GM19025 (cell line): ENCODE results near the gene WFS1.
A peak's percentile ranks its signal among the peaks of the same experiment; 100 is the strongest.

Experiments
- ATAC-seq: cut with Tn5 transposase; IDR thresholded peaks from one replicate; pipeline ENCODE4 v1.9.1; 2021; ENCODE audit warnings: mild to moderate bottlenecking, low read depth, moderate library complexity; ENCODE audit not compliant: unreplicated experiment

Gene WFS1

DNA sequence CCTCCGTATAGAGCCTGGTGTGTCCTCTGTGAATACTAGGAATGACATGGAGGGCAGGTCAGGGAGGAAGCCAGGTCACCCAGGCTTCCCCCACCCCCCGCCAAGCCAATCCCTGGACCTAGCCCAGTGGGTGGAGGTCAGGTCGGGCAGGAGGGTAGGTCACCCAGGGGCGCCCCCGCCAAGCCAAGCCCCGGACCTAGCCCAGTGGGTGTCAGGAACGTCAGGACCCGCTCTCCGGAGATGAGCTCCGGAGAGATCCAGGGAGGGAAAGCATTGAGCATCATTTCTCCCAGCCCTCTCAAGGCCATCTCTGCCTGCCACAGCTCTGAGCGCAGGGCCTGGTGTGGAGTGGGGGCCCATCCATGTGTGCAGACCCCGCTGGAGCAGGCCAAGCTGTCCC, 48.6 kb downstream of the WFS1 start:
- no peak for ATAC-seq

DNA sequence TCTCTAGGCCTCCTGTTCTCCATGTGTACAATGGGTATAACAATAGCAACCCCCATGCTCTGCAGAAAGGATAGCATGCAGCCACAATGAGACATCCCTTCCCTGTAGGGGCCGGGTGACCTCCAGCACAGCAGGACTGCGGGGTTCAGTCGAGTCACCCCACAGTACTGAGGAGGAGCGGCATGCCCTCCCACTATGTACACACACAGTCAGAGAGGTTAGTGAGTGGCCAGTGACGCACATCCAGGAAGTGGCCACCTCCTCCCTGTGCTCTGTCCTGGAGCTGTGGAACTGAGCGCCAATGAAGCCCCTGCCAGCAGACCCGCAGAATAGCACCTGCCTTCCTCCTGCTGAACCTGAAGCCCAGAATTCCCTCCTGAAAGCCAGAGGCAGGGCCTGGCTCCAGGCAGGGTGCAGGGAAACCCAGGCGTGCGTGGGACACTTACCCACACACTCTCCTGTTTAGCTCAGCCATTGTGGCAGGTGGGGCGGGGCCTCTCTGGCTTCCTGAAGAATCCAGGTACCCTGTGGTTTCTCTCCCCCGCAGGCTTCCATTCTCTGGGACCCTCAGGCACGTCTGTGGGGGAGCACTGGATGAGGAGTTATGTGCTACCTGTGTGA, 50.0 kb downstream of the WFS1 start:
- ATAC-seq: no peak

DNA sequence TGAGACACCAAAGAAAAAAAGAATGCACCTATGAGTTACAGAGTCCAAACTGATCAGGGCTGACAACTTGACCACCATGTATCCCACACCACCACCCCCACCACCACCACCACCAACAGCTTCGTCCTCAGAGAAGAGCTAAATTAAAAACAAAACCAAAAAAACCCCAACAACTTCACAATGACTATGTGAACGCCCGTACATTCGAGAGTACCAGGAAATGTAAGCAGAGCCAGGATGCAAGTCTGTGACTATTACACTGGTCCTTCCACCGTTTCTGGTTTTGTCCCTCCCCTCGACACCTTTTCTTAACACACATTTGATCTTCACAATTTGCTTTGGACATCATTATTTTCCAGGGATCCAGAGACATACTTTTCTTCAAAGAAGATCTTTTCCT, 51.0 kb downstream of the WFS1 start:
- no peak for ATAC-seq

DNA sequence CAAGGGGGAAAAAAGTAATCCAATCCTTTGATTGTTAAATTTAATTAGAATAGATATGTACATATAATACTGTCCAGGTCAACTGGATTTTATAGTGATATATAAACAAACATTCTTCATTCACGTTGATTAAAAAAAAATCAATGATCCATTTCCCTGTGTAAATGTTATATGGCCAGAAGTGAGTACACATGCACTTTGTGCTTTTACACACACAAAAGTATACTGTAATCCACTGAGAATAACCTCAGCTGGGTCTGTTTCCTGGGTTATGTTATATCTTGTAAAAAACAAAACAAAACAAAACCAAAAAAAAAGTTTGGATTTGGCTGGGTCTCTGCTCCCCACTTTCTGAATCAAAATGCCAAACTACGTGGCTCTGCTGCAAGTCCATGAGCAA, 51.7 kb downstream of the WFS1 start:
- no peak for ATAC-seq

DNA sequence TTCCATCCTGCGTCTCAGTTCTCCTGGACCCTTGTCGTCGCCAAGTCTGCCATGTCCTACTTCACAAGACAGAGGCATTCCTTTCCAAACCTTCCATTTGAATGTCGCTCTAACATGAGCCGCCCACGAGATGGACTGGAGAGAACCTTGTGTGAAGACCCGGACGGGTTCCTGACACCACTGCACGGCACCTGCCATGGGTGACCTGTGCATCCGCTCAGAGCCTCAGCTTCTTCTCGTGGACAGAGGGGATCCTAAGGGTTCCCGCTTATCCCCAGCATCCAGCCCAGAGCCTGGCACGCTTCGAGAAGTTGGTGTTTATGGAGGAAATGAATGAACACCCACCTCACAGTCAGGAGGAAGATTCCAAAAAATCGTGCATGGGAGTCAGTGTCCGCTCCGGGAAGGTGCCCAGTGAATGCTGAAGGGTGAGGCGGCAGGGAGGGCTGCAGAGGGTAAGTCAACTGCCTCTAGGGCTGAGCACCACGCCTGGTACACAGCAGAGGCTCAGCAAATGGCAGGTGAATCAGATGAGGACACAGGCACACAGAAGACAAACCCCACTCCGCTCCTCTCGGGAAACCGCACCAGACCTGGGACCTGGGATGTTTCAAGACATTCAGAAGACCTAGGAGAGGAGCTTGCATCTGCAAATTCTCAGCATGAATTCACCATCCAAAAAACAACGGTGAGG, 52.6 kb downstream of the WFS1 start:
- no peak for ATAC-seq

DNA sequence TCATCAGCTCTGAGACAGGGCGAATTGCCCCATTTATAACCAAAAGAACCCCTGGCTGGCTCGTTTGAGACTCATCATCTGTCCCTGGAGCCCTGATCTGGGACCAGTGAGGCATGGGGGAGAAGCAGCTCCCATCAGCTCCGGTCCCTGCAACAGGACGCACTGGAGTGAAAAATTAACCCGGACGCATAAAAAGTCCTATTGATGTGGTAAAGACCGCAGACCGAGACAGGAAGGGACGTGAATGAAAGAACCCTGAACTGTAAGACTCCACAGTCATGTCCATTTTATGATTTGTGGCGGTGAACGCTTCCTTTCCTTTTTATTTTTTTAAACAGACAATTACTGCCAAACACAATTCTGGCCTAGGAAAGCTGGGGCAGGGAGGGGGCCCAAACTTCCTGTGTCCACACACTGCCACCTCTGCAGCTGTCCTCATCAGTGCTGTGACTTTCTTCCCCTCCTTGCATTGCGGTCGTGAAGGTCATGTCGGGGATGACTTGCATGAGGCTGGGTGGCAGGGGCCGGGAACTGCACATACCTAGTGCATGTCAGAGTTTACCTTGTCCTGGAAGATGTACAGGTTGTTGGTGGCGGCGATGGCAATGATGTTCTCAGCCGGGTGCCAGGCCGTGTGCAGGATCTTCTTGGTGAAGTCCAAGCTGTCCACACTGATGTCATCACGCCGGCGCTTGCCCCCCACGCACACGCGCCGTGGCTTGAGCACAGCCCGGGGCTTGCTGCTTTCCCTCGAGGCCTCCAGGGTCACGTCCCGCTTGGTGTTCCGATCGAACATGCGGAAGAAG, 53.3 kb downstream of the WFS1 start:
- peak; percentile 62 for ATAC-seq

DNA sequence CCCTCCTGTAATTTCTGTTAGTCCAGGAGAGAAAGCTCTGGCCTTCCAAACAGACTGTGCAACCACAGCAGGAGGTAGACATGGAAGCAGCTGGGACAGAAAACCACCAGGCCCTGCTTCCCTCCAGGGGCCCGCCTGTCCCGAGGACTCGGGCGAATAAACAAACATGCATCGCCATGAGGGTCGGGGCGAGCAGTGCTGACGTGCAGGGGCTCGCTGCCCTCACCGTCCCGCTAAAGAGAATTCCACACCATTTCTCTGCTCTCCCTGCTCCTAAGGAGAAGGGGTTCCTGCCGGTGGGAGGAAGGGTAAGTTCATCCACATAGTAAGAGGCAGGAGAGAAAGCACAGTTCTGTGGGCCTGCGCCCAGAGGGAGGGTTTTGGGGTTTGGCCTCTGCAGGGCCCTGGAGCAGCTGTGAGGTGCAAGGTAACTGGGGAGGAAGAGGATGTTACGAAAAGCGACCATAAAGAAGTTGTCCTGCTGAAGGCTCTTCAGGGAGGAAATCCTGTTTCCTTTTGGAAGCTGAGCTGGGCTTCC, 54.9 kb downstream of the WFS1 start:
- no peak for ATAC-seq

DNA sequence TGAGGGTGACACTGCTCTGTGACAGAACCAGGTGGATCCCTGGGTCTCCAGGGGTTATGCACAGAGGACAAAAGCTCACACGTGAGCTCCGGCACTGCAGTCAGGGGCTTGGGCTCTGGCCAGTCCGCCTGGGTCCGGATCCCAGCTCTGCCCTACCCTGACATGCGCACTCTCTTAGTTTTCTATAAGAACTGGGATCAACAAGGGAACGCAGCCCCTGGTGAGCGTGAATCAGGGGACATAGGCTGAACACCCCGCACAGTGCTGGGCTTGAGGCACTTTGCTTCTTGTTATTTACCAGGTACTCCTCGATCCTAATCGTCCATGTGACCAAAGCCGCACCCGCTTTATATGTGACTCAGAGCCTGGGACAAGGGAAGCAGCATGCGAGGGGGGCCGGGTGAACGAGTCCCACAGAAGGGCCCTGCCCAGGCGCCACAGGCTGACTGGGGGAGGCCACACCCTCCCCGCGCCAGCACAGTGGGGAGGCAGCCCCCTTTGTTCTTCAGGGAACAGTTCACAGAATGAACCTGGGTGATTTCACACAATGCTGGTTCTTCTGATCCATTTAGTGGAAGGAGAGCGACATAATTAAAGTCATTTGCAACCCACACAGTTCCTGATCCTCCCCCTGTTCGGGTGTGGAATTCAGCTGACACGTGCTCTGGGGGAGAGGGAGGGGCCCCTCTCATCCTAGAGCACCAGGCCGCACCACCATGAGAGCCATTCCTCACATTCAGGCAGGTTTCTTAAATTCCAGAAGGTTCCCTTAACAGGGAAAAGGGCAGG, 55.5 kb downstream of the WFS1 start:
- no peak for ATAC-seq

DNA sequence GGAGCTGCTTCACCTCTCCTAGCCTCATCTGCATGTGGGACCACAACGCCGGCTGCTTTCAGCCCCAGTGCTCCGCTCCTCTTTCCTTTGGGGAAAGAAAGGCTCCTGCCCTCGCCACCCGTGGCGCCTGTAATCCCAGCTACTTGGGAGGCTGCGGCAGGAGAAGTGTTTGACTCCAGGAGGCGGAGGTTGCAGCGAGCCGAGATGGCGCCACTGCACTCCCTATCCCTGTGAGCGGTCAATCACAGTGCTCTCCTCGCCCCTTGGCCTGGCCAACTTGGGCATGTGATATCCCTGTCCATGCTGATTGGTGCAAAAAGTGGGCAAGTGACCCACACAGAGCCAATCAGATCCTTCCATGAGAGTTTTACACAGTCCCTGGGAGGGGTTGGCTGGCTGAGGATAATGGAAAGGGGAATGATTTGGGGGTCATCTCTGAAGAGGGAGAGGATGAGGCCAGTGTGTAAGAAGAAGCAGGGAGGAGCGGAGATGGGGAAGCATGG, 56.2 kb downstream of the WFS1 start:
- no peak for ATAC-seq

DNA sequence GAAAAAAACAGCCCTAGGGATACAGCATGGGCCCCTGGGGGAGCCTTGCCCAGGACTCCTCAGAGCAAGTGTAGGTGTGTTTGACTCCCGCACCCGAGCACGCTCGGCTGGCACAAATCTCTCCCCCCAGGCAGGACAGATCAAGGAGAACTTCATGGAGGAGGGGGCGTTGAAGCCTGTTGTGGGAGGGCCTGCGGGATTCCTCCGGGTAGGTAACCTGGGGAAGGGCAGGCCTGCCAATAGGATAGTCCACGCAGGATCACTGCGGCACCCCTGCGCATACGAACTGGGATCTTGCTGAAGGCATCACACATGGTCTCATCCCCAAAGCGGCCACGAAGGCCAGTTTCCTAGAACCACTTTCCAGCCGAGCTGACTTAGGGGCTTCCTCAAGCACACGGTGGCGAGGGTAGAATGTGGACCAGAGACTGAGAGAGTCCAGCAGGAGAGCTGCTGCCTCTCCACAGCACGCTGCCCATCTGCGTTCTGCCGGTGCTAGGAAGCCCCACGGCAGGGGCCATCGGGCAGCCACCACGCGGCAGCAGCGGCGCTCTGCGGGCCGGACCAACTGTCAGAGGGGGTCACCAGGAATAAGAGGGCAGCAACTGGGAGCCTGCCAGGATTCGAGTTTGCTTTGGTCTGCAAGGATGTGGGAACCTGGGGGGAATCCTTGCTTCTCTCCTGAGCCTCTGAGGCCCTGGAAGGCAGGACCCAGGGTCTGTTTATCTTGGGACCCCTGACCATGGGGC, 56.8 kb downstream of the WFS1 start:
- no peak for ATAC-seq

DNA sequence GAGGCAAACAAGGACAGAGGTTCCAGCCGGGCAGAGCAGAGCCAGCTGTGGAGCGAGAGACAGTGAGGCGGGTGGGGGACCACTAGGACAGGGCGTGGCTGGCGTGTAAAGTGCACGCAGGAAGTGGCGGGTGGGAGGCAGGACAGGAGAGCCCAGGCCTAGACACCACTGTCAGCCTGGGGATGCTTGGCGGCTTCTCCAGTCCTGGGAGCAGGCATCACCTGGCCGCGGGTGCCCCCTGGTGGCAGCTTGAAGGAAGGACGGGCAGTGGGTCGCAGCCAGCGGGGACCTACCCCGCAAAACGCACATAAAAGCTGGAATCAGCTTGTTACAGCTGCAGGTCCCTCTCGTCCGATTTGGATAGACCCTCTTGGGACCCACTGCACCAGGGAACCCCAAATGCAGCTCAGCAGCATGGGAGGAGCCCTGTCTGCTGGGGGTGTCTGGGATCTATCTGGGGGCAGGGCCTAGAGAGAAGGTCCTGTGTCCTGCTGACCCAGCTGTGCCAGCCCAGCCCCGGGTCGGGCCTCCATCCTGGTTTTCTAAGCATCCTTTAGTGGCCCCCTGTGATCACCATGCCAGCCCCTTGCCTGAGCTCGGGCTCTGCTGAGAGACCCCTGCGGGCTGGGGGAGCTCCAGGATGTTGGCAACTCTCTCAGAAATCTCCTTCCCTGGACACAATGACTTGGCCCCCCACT, 57.7 kb downstream of the WFS1 start:
- no peak for ATAC-seq

DNA sequence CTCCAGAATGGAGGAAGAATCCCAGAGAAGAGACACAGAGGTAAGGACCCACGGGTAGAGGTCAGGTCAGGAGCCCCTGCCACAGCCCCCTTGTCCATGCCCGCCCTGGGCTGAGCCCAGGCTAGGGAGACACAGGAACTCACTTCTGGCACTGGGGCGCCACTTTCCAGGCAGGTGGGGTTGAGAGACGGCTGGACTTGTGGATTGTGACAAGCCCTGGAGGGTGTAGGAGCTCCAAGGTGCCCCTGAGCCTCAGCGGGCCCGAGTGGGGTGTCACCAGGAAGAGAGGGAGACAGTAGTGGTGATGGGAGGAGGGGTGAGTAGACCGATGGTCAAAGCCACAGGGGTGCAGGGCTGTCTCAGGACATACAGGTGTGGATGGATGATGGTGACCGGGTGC, 58.9 kb downstream of the WFS1 start:
- ATAC-seq: no peak

DNA sequence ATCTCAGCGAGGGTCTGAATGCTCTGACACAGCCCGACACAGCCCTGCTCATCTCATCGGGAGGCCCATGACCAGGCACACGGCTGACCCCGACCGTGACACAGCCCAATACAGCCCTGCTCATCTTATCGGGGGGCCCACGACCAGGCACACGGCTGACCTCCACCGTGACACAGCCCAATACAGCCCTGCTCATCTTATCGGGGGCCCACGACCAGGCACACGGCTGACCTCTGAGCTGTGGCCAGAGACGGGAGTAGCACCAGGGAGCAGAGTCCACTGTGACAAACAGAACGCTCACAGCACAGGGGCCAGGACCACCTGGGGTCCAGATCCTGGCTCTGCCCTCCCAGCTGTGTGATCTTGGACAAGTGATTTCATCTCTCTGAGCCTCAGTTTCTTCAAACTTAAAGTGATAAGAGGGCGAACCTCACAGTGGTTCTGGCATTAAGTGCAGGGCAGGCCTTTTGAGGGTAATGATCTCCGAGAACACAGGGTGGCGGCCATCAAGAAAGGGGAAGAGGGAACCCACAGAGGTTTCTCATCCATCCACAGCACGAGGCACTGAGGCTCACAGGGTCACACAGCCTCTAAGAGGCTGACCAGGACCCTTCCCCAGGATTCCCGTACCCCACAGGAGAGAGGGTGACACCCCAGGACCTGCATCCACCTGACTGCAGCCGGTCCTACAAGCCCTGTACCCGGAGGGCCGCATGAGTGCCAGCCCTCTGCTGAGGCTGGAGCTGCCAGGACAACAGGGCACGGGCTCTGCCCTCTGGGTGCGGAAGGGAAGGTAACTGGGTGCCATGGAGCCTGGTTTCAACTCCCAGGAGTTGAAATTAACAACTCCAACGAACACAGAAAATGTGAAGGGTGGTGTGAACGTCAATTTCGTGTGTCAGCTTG, 60.1 kb downstream of the WFS1 start:
- ATAC-seq: no peak

DNA sequence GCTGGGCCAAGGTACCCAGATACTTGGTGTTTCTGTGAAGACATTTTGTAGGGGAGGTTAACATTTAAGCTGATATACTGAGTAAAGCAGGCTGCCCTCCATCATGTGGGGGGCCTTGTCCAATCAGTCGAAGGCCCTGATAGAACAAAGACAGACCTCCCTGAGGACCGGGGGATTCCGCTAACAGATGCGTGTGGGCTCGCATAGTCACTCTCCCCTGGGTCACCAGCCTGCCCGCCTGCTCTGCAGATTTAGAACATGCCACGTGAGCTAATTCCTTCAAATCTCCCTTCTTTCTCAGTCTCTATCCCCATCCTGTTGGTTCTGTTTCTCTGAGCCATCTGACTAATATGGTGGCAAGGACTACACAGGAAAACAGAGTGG, 60.7 kb downstream of the WFS1 start:
- no peak for ATAC-seq

DNA sequence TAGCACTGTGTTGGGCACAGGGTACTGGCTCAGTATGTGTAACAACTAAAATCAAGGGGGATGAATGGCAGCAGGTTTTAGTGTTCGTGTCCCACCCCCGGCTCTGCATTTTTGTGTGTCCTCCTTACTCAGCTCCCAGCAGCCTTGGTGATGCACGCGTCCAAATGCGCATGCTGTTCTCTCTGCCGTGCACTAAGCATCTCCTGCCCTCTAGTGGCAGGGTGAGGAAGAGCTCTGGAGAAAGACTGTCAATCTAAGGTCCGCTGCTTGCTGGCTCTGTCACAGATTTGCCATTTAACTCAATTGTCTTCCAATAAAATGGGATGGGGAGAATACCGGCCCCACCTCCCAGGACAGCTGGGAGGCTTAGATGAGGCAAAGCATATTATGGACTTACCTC, 61.4 kb downstream of the WFS1 start:
- no peak for ATAC-seq

DNA sequence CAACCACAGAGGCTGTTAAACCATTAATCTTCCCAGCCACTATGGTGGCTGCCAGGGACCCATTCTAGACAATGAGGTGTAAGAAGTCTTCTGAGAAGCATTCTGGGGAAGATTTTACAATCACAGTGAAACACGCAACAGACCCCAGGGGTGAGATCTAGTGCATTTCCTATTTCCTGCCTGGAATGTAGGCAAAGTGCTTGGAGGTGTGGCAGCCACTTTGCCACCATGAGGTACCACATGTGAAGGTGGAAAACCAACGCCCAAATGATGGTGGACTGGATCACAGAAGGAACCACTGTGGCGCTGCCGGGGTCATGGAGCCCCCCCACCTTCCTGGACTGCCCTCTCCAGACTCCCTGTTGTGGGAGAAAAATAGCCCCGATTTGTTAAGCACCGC, 61.8 kb downstream of the WFS1 start:
- no peak for ATAC-seq

DNA sequence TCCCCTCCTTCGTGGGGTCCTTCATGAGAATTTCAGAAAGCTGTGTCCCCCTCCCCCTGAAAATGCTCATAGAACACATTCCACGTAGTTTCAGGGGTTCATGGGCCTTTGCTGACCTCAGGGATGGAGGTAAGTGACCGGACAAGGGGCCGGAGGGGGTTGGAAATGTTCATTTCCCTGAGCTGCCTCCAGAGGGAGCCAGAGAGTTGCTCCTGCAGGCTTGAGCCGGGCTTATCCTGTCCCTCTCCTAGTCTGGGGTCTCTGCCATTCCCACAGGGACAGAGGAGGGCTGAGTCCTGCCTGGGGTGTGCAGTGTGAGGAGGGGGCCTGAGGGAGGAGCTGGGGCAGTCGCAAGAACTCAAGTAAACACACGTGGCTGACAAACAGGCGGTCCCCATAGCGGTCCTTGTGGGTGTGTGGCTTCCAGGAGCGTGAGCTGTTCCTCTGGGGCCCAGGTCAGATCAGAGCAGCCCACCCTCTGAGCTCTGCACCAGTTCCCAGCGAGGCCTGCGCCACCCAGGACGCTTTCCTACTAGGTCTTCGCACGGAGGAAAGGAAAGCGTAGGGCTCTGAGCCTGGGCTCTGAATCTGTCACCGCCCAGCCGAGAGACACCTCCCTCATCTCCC, 62.5 kb downstream of the WFS1 start:
- no peak for ATAC-seq

DNA sequence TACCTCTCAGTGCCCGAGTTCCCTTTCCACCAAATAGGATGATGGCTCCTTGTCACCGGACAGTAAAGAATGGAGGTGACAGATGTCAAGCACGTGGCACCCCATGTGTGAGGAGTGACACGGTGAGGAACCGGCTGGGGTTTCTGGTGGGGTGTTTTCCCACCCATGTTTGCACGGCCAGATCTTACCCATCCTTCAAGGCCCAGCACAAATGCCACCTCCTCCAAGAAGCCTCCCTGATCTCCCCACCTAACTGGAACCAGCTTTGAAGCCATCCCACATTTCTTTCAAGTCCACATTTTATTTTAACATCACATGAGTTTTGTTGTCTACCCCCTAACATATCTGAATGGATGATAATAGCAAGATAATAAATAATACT, 63.0 kb downstream of the WFS1 start:
- no peak for ATAC-seq
